Endodermal cell (in vitro differentiated cells): Measurements from ENCODE around the gene GTPBP4. TPM values are rescaled to one million over a fixed set of nuclear protein-coding genes. Genes with fewer than 3 reads are reported as not detected.
A peak's percentile ranks its signal among the peaks of the same experiment; 100 is the strongest.

Source experiments
- DNase-seq: peaks from one replicate; pipeline ENCODE4 v3.0.0-alpha.2; 2017
- H3K27ac ChIP-seq: 2 replicates; pipeline ENCODE4 v1.5.1; 2013; ENCODE audit warnings: mild to moderate bottlenecking, low read depth, low read length, moderate library complexity
- H3K27me3 ChIP-seq: 2 replicates; pipeline ENCODE4 v1.6.1; 2013; ENCODE audit warnings: mild to moderate bottlenecking, low read length, moderate library complexity; ENCODE audit not compliant: insufficient read depth, control insufficient read depth, poor library complexity, severe bottlenecking
- H3K36me3 ChIP-seq: 2 replicates; pipeline ENCODE4 v1.7.0; 2013; ENCODE audit warnings: mild to moderate bottlenecking, low read length, moderate library complexity; ENCODE audit not compliant: control insufficient read depth, insufficient read depth
- H3K4me1 ChIP-seq: one replicate; pipeline ENCODE4 v1.7.0; 2013; ENCODE audit warnings: low read length; ENCODE audit not compliant: control insufficient read depth, insufficient read depth
- H3K4me3 ChIP-seq: 2 replicates; pipeline ENCODE4 v1.5.1; 2013; ENCODE audit warnings: mild to moderate bottlenecking, low read length, moderate library complexity
- H3K9ac ChIP-seq: 2 replicates; pipeline ENCODE4 v1.6.1; 2013; ENCODE audit warnings: mild to moderate bottlenecking, low read length, moderate library complexity; ENCODE audit not compliant: poor library complexity, severe bottlenecking; ENCODE audit errors: extremely low read depth
- H3K9me3 ChIP-seq: 2 replicates; pipeline ENCODE4 v1.6.1; 2013; ENCODE audit warnings: mild to moderate bottlenecking, low read length, moderate library complexity; ENCODE audit not compliant: control insufficient read depth
- H3K27ac Mint-ChIP-seq: 2 replicates; pipeline ENCODE4 v1.8.0; 2020; ENCODE audit warnings: mixed read lengths
- H3K27me3 Mint-ChIP-seq: 2 replicates; pipeline ENCODE4 v1.8.0; 2021; ENCODE audit warnings: mild to moderate bottlenecking, mixed read lengths; ENCODE audit not compliant: insufficient read depth
- H3K36me3 Mint-ChIP-seq: 2 replicates; pipeline ENCODE4 v1.8.0; 2020; ENCODE audit warnings: low read depth, mixed read lengths
- H3K4me1 Mint-ChIP-seq: 2 replicates; pipeline ENCODE4 v1.8.0; 2020; ENCODE audit warnings: mixed read lengths
- H3K4me3 Mint-ChIP-seq: 2 replicates; pipeline ENCODE4 v1.8.0; 2020; ENCODE audit warnings: mild to moderate bottlenecking, moderate library complexity, mixed read lengths
- H3K9me3 Mint-ChIP-seq: 2 replicates; pipeline ENCODE4 v1.8.0; 2020; ENCODE audit warnings: mild to moderate bottlenecking, mixed read lengths
- CTCF ChIP-seq: fragments of 200-600 bp; sonication (generic); conservative IDR thresholded peaks from 2 replicates; pipeline ENCODE4 v1.5.0; 2021; ENCODE audit warnings: antibody characterized with exemption, mild to moderate bottlenecking
- WGBS, 2 experiments: methylation state at CpG; one replicate each; pipeline versions ENCODE4 v1.1.5 to v1.1.7; 2013; ENCODE audit warnings: missing lambda C conversion rate in 2 of 2, mixed read lengths in 1 of 2; ENCODE audit not compliant: insufficient coverage in 1 of 2, insufficient read length in 1 of 2; 5-methylcytosine and 5-hydroxymethylcytosine counted together
- total RNA-seq, 2 donors: library from RNA; stranded (reverse); fragmentation: NEBNext Ultra II Directional in 1 of 2; extraction: Animal tissue kit (Norgen Biotek cat#: 25700) in 1 of 2; gene quantifications; 2 replicates in 1 of 2; 3 replicates in 1 of 2; pipeline ENCODE4 v1.2.1, GENCODE V29; 2021

Gene GTPBP4
- total RNA-seq, 2 donors from 2014 or later, result 67.2 to 70.9 TPM

- Histone ChIP-seq H3K9me3 (no peaks in the 10 kb centered on the region), H3K4me3 (no peak overlapping the region), H3K36me3 (peaks cover 9% of the 10 kb centered on the region), H3K9ac (no peak overlapping the region), H3K27ac (no peak overlapping the region), H3K4me1 (no peaks in the 10 kb centered on the region), H3K27me3 (no peaks in the 10 kb centered on the region)
- Mint-ChIP-seq H3K27ac (no peak overlapping the region), H3K9me3 (no peaks in the 10 kb centered on the region), H3K27me3 (no peaks in the 10 kb centered on the region), H3K36me3 (no peaks in the 10 kb centered on the region), H3K4me1 (peaks cover 18% of the 10 kb centered on the region), H3K4me3 (no peak overlapping the region)
- 92 to 94% methylated on average over 8 of the region's 8 CpGs for WGBS, 2 experiments
- TF ChIP-seq CTCF, result no peak
- DNase-seq, result no peak
Measured at GRCh38 chr10:1059902-1060301, 71.7 kb downstream of the GTPBP4 start.

GRCh38 chr10:1061930-1062774 is 73.9 kb downstream of the GTPBP4 start:
- no peaks in the 10 kb centered on the region for H3K9me3 ChIP-seq
- 94 to 96% methylated on average over 6 to 7 of the region's 7 CpGs for WGBS, 2 experiments
- H3K27me3 ChIP-seq, result no peaks in the 10 kb centered on the region
- Mint-ChIP-seq H3K27me3 (no peaks in the 10 kb centered on the region), H3K27ac (no peak overlapping the region), H3K4me1 (peaks cover 11% of the 10 kb centered on the region), H3K36me3 (no peaks in the 10 kb centered on the region), H3K4me3 (no peak overlapping the region), H3K9me3 (no peaks in the 10 kb centered on the region)
- TF ChIP-seq CTCF, result no peak
- H3K4me1 ChIP-seq, result no peaks in the 10 kb centered on the region
- no peak overlapping the region for H3K4me3 ChIP-seq
- H3K36me3 ChIP-seq, result peaks cover 9% of the 10 kb centered on the region
- H3K9ac ChIP-seq, result no peak overlapping the region
- no peak overlapping the region for H3K27ac ChIP-seq
- DNase-seq, result no peak

GRCh38 chr10:1063232-1063865 is 75.1 kb downstream of the GTPBP4 start:
- Histone ChIP-seq H3K9me3 (no peaks in the 10 kb centered on the region), H3K4me3 (no peak overlapping the region), H3K27ac (peak overlapping the region; percentile 83), H3K27me3 (no peaks in the 10 kb centered on the region), H3K4me1 (no peaks in the 10 kb centered on the region), H3K9ac (no peak overlapping the region), H3K36me3 (peaks cover 8% of the 10 kb centered on the region)
- Mint-ChIP-seq H3K4me1 (no peaks in the 10 kb centered on the region), H3K36me3 (no peaks in the 10 kb centered on the region), H3K9me3 (no peaks in the 10 kb centered on the region), H3K27me3 (no peaks in the 10 kb centered on the region), H3K27ac (peak overlapping the region; percentile 10), H3K4me3 (no peak overlapping the region)
- WGBS, 2 experiments, result 82 to 91% methylated on average over 4 to 7 of the region's 7 CpGs
- DNase-seq, result no peak
- TF ChIP-seq CTCF, result no peak
